ENCODE measurements around the gene EYA2.

- TF ChIP-seq CTCF (IDR thresholded peaks at IDR 0.05; ENCODE audit: extremely low read depth in 1 of 2, insufficient read depth in 1 of 2, low read depth in 1 of 2, low read length in 2 of 2) = no peak
- no peak for TF ChIP-seq MYC (IDR thresholded peaks at IDR 0.05; ENCODE audit: low read depth, low read length)
- TF ChIP-seq MAX (IDR thresholded peaks at IDR 0.05; ENCODE audit: insufficient read depth, insufficient read length) = no peak
Observed at GRCh38 chr20:47204008-47204849, 309.6 kb downstream of the EYA2 start.

All from endothelial cell of umbilical vein (primary cell).